Caco-2 (cell line): Measurements from ENCODE around the gene PEX6. TPM values are rescaled to one million over a fixed set of nuclear protein-coding genes. Genes with fewer than 3 reads are reported as not detected.
"Not testable (repeated sequence)": the region's sequence is repeated elsewhere in the genome, so short reads cannot be mapped to it uniquely, and the experiment has no call there.

Experiments used
- BruUV-seq: library from RNA; stranded (reverse); fragments of 400-500 nt; replicated peaks from 2 replicates; lab custom pipeline; 2021; lab: Mats Ljungman, UMichigan
- CTCF ChIA-PET: fragments of 300-600 bp; sonication (Branson Sonifier 250); formaldehyde crosslinking; loops from one replicate; lab custom pipeline; 2022; ENCODE audit warnings: antibody characterized with exemption; lab: Charles Lee
- POLR2A ChIA-PET: fragments of 300-600 bp; sonication (Branson Sonifier 250); formaldehyde crosslinking; loops from one replicate; lab custom pipeline; 2022; ENCODE audit warnings: antibody characterized with exemption; lab: Charles Lee
- DNase-seq, 2 experiments: peaks; one replicate each; pipeline versions ENCODE4 v3.0.0 to v3.0.0-alpha.2; 2020 to 2022
- H3K27me3 ChIP-seq: replicated peaks from 2 replicates; pipeline ENCODE4 v1.6.0; 2011; ENCODE audit warnings: low read length; ENCODE audit not compliant: control insufficient read depth, insufficient read depth
- H3K36me3 ChIP-seq: 2 replicates; pipeline ENCODE4 v1.5.1; 2011; ENCODE audit warnings: low read length; ENCODE audit not compliant: control insufficient read depth, insufficient read depth
- H3K4me1 ChIP-seq: fragments of 250-450 bp; sonication (Bioruptor Pico); 2 replicates; pipeline ENCODE4 v1.5.1; 2020; ENCODE audit warnings: mild to moderate bottlenecking
- H3K4me3 ChIP-seq: 2 replicates; pipeline ENCODE4 v1.5.1; 2011; ENCODE audit warnings: low read depth, mild to moderate bottlenecking, control low read depth, low read length
- H3K9me3 ChIP-seq: fragments of 250-450 bp; sonication (Bioruptor Pico); 2 replicates; pipeline ENCODE4 v1.5.1; 2020; ENCODE audit warnings: mild to moderate bottlenecking, moderate library complexity
- H3K27ac Mint-ChIP-seq: one replicate; pipeline ENCODE4 v1.8.0; 2022; ENCODE audit warnings: mixed read lengths; ENCODE audit not compliant: unreplicated experiment
- H3K27me3 Mint-ChIP-seq: one replicate; pipeline ENCODE4 v1.8.0; 2022; ENCODE audit warnings: mixed read lengths; ENCODE audit not compliant: insufficient read depth, unreplicated experiment
- H3K36me3 Mint-ChIP-seq: one replicate; pipeline ENCODE4 v1.8.0; 2022; ENCODE audit warnings: mild to moderate bottlenecking, mixed read lengths; ENCODE audit not compliant: insufficient read depth, unreplicated experiment
- H3K4me1 Mint-ChIP-seq: one replicate; pipeline ENCODE4 v1.8.0; 2022; ENCODE audit warnings: low read depth, mixed read lengths; ENCODE audit not compliant: unreplicated experiment
- H3K4me3 Mint-ChIP-seq: one replicate; pipeline ENCODE4 v1.8.0; 2022; ENCODE audit warnings: mild to moderate bottlenecking, moderate library complexity, mixed read lengths; ENCODE audit not compliant: unreplicated experiment
- H3K9me3 Mint-ChIP-seq: one replicate; pipeline ENCODE4 v1.8.0; 2022; ENCODE audit warnings: mixed read lengths; ENCODE audit not compliant: unreplicated experiment
- CTCF ChIP-seq, 2 experiments: fragments of 200-600 bp in 1 of 2; IDR thresholded peaks; 1 replicate in 1 of 2; 2 replicates in 1 of 2; pipeline versions ENCODE4 v1.5.1 to v1.8.0; 2011 to 2022; ENCODE audit warnings: antibody characterized with exemption in 1 of 2, control low read depth in 1 of 2, inconsistent platforms in 1 of 2, low read depth in 1 of 2, low read length in 1 of 2, mild to moderate bottlenecking in 1 of 2, moderate library complexity in 1 of 2; ENCODE audit not compliant: insufficient read depth in 1 of 2, severe bottlenecking in 1 of 2, unreplicated experiment in 1 of 2
- intact Hi-C: fragments of 100-400 bp; cut with micrococcal nuclease; formaldehyde crosslinking; loops from one replicate; pipeline ENCODE4 v1.10.0; 2022; ENCODE audit not compliant: unreplicated experiment
- total RNA-seq: library from RNA; stranded (reverse); gene quantifications from 2 replicates; pipeline ENCODE4 v1.2.3, GENCODE V29; 2022

PEX6 gene
- total RNA-seq, 1 experiment from 2014 or later = 6.9 TPM

GRCh38 chr6:43005844-43006243, 26.9 kb upstream of the PEX6 start:
- H3K27ac Mint-ChIP-seq = no peak overlapping the region
- Histone ChIP-seq H3K4me1 (no peaks in the 10 kb centered on the region), H3K27me3 (no peaks in the 10 kb centered on the region), H3K4me3 (no peak overlapping the region), H3K9me3 (no peaks in the 10 kb centered on the region), H3K36me3 (peaks cover 3% of the 10 kb centered on the region)
- CTCF ChIA-PET = no interaction called here
- no peaks in the 10 kb centered on the region for H3K27me3 Mint-ChIP-seq
- POLR2A ChIA-PET = interaction anchor here (0.6 kb wide), 1 partner anchor 76 kb away, joined by 3 read pairs; no protein-coding TSS in a partner anchor
- DNase-seq = no peak
- no peak overlapping the region for H3K4me3 Mint-ChIP-seq
- peaks cover 42% of the 10 kb centered on the region for H3K36me3 Mint-ChIP-seq
- intact Hi-C loops = no loop called here
- BruUV-seq = no TSS peak
- H3K4me1 Mint-ChIP-seq = no peaks in the 10 kb centered on the region
- H3K9me3 Mint-ChIP-seq = no peaks in the 10 kb centered on the region
- TF ChIP-seq CTCF (IDR thresholded peaks at IDR 0.05; ENCODE audit: insufficient read depth in 1 of 2, low read depth in 1 of 2, low read length in 1 of 2, severe bottlenecking in 1 of 2, unreplicated experiment in 1 of 2) = no peak

- no peaks in the 10 kb centered on the region for H3K4me1 Mint-ChIP-seq
- ChIA-PET CTCF (interaction anchor here (0.6 to 0.7 kb wide), 2 partner anchors 96 to 1471 kb away, joined by 4 to 8 read pairs; no protein-coding TSS in a partner anchor), POLR2A (interaction anchor here (1.0 kb wide), 1 partner anchor 11 kb away, joined by 6 read pairs; no protein-coding TSS in a partner anchor)
- H3K27me3 Mint-ChIP-seq = no peaks in the 10 kb centered on the region
- intact Hi-C loops = no loop called here
- no peak overlapping the region for H3K4me3 Mint-ChIP-seq
- DNase-seq = no peak
- H3K27ac Mint-ChIP-seq = no peak overlapping the region
- Histone ChIP-seq H3K36me3 (no peaks in the 10 kb centered on the region), H3K9me3 (no peaks in the 10 kb centered on the region), H3K4me1 (no peaks in the 10 kb centered on the region), H3K4me3 (no peak overlapping the region), H3K27me3 (no peaks in the 10 kb centered on the region)
- H3K36me3 Mint-ChIP-seq = peaks cover 18% of the 10 kb centered on the region
- TF ChIP-seq CTCF (IDR thresholded peaks at IDR 0.05; ENCODE audit: insufficient read depth in 1 of 2, low read depth in 1 of 2, low read length in 1 of 2, severe bottlenecking in 1 of 2, unreplicated experiment in 1 of 2) = no peak
- H3K9me3 Mint-ChIP-seq = no peaks in the 10 kb centered on the region
- no TSS peak for BruUV-seq
These were observed 22.9 kb upstream of the PEX6 start for GRCh38 chr6:43001843-43002242.

- H3K27me3 Mint-ChIP-seq, H3K4me1 ChIP-seq, H3K4me1 Mint-ChIP-seq, intact Hi-C loops, DNase-seq, POLR2A ChIA-PET, H3K9me3 ChIP-seq, H3K4me3 ChIP-seq, H3K4me3 Mint-ChIP-seq, H3K27ac Mint-ChIP-seq, H3K27me3 ChIP-seq, H3K9me3 Mint-ChIP-seq, BruUV-seq, H3K36me3 Mint-ChIP-seq, H3K36me3 ChIP-seq: not testable (repeated sequence)
- CTCF ChIA-PET = interaction anchor here (0.7 kb wide), 1 partner anchor 96 kb away, joined by 10 read pairs; no protein-coding TSS in a partner anchor
These were observed 19.2 kb upstream of the PEX6 start for GRCh38 chr6:42998205-42998604.
